CD4-positive, alpha-beta T cell treated with Interleukin-6 for 4 hours (primary cell): ENCODE results near the gene PALMD.

ENCODE experiments used
- DNase-seq: peaks from one replicate; pipeline ENCODE4 v3.0.0-alpha.2; 2020; ENCODE audit warnings: mixed read lengths

The PALMD gene, protein sequence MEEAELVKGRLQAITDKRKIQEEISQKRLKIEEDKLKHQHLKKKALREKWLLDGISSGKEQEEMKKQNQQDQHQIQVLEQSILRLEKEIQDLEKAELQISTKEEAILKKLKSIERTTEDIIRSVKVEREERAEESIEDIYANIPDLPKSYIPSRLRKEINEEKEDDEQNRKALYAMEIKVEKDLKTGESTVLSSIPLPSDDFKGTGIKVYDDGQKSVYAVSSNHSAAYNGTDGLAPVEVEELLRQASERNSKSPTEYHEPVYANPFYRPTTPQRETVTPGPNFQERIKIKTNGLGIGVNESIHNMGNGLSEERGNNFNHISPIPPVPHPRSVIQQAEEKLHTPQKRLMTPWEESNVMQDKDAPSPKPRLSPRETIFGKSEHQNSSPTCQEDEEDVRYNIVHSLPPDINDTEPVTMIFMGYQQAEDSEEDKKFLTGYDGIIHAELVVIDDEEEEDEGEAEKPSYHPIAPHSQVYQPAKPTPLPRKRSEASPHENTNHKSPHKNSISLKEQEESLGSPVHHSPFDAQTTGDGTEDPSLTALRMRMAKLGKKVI

GRCh38 chr1:99645699-99646531, at the start of gene PALMD:
TSS of gene PALMD (plus strand) at chr1:99646113. CDS start at chr1:99646318, 205 bp downstream.
- DNase-seq = no peak

DNA sequence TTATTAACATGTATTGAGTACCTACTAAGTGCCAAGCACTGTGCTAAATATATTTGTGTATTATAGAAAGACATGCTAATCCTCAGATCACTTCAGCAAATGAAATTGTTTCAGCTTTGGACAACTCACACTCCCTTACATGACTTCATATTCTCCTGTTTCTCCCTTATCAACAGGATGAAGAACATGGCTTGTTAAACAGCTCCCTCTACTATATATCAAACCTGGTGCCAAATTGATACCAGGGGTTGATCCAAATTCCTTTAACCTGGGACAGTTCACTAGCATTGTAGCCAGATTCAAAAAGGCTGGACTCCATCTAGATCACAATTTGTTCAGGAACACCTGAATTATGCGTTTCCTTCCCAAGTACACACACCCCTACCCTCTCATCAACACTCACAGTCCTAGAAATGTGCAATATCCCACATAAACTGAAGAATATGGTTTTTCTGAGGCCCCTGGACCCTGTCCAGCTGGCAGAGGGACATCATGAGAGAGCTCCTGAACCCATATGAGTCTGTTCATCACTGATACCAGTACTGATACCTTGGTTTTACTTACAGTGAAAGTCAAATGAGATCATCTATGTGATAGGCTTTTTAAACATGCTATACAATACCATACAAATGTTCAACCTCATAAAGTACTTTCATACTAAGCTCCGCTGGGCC, 47.0 kb upstream of the PALMD start:
- no peak for DNase-seq

DNA sequence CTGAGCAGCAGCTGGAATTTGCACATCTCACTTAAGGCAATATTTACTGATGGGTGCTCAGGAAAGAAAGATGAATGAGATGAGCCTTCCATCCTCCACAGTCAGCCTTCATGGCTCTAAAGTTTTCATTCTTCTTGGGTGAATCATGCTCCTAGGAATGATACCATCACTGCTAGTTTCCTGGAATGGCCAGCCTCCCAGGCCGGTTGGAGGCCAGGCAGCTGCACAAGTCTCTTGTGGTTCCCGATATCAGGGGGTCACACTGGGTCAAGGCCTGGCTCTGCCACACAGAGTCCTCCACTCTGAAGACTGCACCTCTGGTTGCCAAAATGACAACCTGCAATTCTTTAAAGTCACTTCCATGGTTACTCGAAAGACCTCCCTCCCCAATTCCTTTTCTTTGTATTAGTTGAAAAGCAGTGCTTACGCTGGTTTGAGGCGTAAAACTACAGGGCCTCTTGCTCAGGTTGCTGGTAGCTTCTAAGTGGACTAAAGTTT, 46.2 kb upstream of the PALMD start:
- no peak for DNase-seq

DNA sequence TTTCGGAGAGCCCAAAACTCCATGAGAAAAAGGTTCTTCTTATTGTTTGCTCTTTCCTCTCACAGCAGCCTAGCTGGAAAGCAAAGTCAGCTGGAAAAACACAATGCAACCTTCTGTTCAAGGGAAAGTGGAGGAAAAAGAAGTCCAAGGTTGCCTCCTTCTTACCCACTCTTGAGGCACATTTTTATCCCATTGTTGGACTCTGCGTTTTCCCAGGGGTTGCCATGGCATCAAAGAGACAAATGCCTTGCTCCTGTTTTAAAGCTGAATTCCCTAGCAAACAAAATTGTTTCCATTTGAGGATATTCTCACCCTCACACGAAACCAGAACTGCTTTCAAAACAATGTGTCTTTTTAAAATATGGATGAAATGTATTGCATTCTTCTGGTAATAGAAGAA, 45.1 kb upstream of the PALMD start:
- DNase-seq = no peak

- DNase-seq = no peak
Observed at GRCh38 chr1:99601208-99601607, 44.7 kb upstream of the PALMD start.

GRCh38 chr1:99601709-99602403, 44.1 kb upstream of the PALMD start:
- DNase-seq = no peak

- DNase-seq = no peak
Observed at GRCh38 chr1:99602404-99602969, 43.4 kb upstream of the PALMD start.

DNA sequence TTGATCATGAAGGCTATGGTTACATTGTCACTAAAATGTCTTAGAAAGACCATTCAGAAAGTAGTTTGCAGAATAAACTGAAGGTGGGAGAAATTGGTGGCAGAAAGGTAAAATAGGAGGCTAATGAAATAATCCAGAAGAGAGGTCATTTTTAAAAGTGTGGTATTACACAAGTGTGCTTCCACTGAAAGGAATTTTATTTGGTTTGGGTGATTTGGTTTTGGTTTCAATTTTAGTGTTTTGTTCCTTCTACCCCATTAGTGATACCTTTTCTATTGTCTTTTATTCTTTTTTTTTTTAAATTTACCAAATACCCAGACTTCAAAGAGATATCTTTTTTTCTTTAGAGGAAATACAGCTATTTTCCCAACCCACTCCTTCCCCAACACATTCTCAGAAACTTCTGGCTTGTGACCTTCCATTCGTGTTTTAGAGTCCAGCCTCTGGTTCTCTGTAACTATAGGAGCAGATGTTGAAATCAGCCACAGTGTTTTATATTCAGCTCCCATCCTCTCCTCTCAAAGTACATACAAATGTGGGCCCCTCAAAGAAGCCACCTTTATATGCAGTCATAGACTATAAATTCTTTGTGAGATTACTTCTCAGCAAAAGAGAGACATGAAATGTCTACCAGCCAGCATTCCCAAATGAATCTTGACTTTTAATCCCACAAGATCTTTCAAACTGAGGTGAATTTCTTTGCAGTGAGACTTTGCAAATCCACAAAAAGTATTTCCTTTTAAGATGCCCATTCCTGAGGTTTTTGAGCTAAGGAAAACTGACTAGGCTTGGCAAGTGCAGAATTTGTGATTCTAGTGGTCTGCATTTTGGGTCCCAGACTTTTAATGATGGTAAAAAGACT, 42.0 kb upstream of the PALMD start:
- no peak for DNase-seq

DNA sequence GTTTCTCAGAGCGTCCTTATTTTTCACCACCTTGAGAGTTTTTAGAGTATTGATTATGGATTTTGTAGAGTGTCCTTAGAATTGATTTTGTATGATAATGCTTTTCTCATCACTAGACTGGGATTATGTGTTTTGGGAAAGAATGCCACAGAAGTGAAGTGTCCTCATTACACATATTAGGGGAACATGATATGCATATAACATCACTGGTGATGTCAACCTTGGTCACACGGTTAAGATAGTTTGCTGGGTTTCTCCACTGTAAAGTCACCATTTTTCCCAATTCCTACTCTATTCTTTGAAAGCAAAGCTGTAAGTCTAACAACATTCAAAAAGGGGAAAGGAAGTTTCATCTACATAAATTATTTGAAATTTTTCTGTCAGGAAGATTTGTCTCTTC, 39.6 kb upstream of the PALMD start:
- no peak for DNase-seq

DNA sequence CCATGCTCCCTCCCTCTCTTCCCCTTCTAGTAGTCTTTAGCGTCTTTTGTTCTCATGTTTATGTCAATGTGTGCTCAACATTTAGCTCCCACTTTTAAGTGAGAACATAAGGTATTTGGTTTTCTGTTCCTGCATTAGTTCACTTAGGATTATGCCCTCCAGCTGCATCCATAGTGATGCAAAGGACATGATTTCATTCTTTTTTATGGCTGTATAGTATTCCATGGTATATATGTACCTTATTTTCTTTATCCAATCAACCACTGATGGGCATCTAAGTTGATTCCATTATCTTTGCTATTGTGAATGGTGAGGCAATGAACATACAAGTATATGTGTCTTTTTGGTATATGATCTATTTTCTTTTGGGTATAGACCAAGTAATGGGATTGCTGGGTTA, 38.3 kb upstream of the PALMD start:
- DNase-seq = no peak

GRCh38 chr1:99608058-99608457, 37.9 kb upstream of the PALMD start:
- no peak for DNase-seq

- DNase-seq = no peak
Observed at GRCh38 chr1:99613716-99614115, 32.2 kb upstream of the PALMD start.

DNA sequence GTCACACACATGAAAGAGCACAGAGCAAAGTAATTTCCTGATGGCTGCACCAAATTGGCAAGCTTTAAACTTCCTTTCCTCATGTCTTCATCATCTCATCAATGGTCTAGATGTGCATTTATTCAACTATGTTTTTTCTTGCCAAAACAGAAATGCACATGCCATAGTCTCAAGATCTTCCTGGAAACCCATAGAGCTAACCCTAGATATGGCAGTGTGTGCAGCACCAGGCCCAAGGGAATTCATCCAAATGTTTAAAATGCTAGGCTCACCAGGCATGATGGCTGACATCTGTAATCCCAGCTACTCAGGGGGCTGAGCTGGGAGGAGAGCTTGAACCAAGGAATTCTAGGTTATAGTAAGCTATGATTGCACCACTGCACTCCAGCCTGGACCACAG, 31.2 kb upstream of the PALMD start:
- no peak for DNase-seq

GRCh38 chr1:99619583-99619982, 26.3 kb upstream of the PALMD start:
- no peak for DNase-seq

- DNase-seq = no peak
Observed at GRCh38 chr1:99621340-99621901, 24.5 kb upstream of the PALMD start.

DNA sequence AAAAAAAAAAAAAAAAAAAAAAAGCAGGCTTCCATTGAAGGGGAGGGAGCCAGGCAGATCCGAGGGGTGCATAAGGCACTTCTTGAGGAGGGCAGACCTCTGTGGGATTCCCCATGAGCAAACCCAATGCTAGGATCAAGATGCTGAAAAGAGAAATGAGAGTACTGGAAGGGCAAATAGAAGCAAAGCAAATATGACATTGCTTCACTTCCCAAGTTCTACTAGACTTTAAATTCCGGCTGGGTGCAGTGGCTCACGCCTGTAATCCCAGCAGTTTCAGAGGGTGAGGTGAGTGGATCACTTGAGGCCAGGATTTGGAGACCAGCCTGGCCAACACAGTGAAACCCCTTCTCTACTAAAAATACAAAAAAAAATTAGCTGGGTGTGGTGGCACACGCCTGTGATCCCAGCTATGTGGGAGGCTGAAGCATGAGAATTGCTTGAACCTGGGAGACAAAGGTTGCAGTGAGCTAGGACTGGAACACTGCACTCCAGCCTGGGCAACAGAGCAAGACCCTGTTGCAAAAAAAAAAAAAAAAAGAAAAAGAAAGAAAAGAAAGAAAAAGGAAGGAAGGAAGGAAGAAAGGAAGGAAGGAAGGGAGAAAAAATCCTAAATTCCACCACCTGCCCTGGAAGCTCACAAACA, 23.1 kb upstream of the PALMD start:
- DNase-seq = no peak

DNA sequence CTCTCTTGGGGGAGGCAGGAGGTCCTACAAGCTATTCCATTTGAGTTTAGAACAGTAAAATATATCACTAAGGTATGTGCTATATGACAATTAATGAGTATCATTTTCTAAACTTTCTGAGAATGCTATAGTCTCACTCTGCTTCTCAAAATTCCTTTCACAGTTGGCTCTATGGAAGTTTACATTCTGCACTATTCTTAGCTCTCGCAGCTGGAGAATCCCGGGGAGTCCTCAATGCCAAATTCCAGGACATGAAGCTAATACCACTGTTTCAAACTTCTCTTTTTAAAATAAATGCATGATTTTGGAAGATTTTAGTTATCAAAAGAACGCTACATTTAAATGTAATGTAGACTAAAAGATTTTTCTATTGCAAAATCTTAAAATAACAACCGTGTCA, 22.4 kb upstream of the PALMD start:
- DNase-seq = no peak

DNA sequence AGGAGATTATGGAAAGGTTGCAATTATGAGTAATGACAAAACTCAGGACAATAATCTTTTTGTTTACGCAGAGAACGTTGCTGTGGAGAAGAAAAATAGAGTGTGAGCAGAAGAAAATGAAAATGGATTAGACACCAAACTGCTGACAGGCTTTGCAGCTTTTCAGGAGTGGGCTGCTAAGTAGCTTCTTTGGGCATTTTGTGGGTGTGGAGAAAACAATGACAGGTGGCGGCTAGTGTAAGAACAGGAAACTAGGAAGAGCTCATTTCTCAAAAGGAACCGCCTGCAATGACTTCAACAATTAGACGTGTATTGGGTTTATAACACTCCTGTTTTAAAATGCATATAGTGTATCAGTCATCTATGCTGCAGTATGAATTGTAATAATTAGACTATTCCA, 18.3 kb upstream of the PALMD start:
- DNase-seq = no peak

GRCh38 chr1:99629164-99629563, 16.7 kb upstream of the PALMD start:
- no peak for DNase-seq

- no peak for DNase-seq
Observed at GRCh38 chr1:99634971-99635624, 10.8 kb upstream of the PALMD start.
